Measurements from ENCODE around the gene TTLL7. TPM values are rescaled to one million over a fixed set of nuclear protein-coding genes. Genes with fewer than 3 reads are reported as not detected.

The TTLL7 gene
- total and polyA plus RNA-seq, 9 of the 15 experiments (the other 6 are each of a cell fraction or from before 2014, with no cell fraction given): 0.63 to 2.6 (median 1.7) TPM

DNA sequence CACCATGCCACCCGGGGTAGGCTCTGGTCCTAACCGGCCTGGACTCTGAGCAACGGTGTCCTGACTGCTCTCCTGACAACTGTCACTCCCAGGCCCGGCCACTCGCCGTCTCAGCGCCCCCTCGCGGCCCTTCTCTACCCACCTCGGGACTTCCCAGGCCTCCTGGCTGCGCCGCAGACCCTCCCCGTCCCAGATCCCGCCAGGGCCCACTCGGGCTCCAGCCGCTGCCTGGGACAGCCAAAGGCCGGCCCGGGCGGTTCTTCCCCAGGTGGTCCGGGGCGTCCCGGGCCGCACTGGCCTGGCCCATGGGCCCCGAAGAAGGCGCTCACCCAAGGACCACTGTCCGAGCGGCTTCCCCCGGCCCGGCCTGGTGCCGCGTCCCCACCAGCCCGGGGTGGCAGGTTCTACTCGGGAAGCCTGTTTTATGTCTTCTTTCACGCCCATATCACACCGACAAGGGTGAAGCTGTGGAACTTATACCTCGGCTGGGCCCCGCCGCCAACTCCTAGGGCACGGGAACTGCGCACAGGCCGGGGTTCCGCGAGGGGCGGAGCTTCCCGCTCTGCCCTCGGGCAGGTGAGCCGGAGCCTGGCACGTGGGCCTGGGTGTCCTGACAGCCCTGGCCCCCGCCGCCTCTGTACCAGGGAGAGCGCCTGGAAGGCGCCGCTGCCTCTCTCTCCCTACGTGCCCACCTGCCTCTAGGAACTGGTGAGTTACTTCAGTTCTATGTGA, 138.3 kb downstream of the TTLL7 start (continued):
- TF ChIP-seq RAD21 (CRISPR knock-in tag; conservative IDR thresholded peaks at IDR 0.05 in 1 of 2, IDR thresholded peaks at IDR 0.05 in 1 of 2) (peak; percentile 56 to 70), CBX3 (IDR thresholded peaks at IDR 0.05; ENCODE audit: borderline replicate concordance in 1 of 2, low read length in 2 of 2) (no peak), RFX1 (IDR thresholded peaks at IDR 0.05) (peak; percentile 15; the same call in 1 of the 2 replicates), SPI1 (IDR thresholded peaks at IDR 0.05; ENCODE audit: borderline replicate concordance, low read depth, low read length) (no peak), TEAD2 (tag; IDR thresholded peaks at IDR 0.05) (no peak), HMG20B (CRISPR knock-in tag; IDR thresholded peaks at IDR 0.05) (no peak), TEAD4 (IDR thresholded peaks at IDR 0.05; ENCODE audit: low read length) (no peak), TEAD4 (CRISPR knock-in tag; IDR thresholded peaks at IDR 0.05; ENCODE audit: borderline replicate concordance) (no peak), RB1 (IDR thresholded peaks at IDR 0.05; ENCODE audit: low read depth) (0 out of 2 replicates have a peak, but pooled peaks have one; percentile 12), L3MBTL2 (IDR thresholded peaks at IDR 0.05) (peak; percentile 81)
- TF ChIP-seq, protein P1, sequence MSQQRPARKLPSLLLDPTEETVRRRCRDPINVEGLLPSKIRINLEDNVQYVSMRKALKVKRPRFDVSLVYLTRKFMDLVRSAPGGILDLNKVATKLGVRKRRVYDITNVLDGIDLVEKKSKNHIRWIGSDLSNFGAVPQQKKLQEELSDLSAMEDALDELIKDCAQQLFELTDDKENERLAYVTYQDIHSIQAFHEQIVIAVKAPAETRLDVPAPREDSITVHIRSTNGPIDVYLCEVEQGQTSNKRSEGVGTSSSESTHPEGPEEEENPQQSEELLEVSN (IDR thresholded peaks at IDR 0.05; ENCODE audit: borderline replicate concordance in 1 of 2, extremely low read depth in 1 of 2, insufficient read depth in 1 of 2, insufficient read length in 1 of 2, low read depth in 1 of 2, low read length in 1 of 2, poor library complexity in 1 of 2, severe bottlenecking in 1 of 2): peak; percentile 34 to 59
- TF ChIP-seq, protein P2, sequence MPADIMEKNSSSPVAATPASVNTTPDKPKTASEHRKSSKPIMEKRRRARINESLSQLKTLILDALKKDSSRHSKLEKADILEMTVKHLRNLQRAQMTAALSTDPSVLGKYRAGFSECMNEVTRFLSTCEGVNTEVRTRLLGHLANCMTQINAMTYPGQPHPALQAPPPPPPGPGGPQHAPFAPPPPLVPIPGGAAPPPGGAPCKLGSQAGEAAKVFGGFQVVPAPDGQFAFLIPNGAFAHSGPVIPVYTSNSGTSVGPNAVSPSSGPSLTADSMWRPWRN (IDR thresholded peaks at IDR 0.05; ENCODE audit: low read depth): no peak
- TF ChIP-seq, protein P3, sequence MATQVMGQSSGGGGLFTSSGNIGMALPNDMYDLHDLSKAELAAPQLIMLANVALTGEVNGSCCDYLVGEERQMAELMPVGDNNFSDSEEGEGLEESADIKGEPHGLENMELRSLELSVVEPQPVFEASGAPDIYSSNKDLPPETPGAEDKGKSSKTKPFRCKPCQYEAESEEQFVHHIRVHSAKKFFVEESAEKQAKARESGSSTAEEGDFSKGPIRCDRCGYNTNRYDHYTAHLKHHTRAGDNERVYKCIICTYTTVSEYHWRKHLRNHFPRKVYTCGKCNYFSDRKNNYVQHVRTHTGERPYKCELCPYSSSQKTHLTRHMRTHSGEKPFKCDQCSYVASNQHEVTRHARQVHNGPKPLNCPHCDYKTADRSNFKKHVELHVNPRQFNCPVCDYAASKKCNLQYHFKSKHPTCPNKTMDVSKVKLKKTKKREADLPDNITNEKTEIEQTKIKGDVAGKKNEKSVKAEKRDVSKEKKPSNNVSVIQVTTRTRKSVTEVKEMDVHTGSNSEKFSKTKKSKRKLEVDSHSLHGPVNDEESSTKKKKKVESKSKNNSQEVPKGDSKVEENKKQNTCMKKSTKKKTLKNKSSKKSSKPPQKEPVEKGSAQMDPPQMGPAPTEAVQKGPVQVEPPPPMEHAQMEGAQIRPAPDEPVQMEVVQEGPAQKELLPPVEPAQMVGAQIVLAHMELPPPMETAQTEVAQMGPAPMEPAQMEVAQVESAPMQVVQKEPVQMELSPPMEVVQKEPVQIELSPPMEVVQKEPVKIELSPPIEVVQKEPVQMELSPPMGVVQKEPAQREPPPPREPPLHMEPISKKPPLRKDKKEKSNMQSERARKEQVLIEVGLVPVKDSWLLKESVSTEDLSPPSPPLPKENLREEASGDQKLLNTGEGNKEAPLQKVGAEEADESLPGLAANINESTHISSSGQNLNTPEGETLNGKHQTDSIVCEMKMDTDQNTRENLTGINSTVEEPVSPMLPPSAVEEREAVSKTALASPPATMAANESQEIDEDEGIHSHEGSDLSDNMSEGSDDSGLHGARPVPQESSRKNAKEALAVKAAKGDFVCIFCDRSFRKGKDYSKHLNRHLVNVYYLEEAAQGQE (IDR thresholded peaks at IDR 0.05; ENCODE audit: borderline replicate concordance): peak; percentile 64
- TF ChIP-seq, protein P3 (CRISPR knock-in tag; IDR thresholded peaks at IDR 0.05; ENCODE audit: low read depth): no peak
- TF ChIP-seq, protein P4, sequence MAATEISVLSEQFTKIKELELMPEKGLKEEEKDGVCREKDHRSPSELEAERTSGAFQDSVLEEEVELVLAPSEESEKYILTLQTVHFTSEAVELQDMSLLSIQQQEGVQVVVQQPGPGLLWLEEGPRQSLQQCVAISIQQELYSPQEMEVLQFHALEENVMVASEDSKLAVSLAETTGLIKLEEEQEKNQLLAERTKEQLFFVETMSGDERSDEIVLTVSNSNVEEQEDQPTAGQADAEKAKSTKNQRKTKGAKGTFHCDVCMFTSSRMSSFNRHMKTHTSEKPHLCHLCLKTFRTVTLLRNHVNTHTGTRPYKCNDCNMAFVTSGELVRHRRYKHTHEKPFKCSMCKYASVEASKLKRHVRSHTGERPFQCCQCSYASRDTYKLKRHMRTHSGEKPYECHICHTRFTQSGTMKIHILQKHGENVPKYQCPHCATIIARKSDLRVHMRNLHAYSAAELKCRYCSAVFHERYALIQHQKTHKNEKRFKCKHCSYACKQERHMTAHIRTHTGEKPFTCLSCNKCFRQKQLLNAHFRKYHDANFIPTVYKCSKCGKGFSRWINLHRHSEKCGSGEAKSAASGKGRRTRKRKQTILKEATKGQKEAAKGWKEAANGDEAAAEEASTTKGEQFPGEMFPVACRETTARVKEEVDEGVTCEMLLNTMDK (IDR thresholded peaks at IDR 0.05; ENCODE audit: borderline replicate concordance, insufficient read depth, low read depth, low read length, poor library complexity, severe bottlenecking): peak; percentile 71
